HCT116 (cell line): ENCODE measurements around the gene TRPM4.

Experiments
- CEBPB ChIP-seq: IDR thresholded peaks from 2 replicates; pipeline ENCODE4 v1.6.1; 2012; ENCODE audit warnings: low read depth
- CTCF ChIP-seq, 3 experiments: fragments of 200-600 bp in 1 of 3; sonication (generic) in 1 of 3; IDR thresholded peaks in 2 of 3; conservative IDR thresholded peaks in 1 of 3; 2 replicates each; pipeline ENCODE4 v1.5.1; 2012 to 2017; ENCODE audit warnings: low read depth in 2 of 3, low read length in 2 of 3, antibody characterized with exemption in 1 of 3, borderline replicate concordance in 1 of 3, control low read depth in 1 of 3, mild to moderate bottlenecking in 1 of 3, mixed read lengths in 1 of 3, mixed run types in 1 of 3, moderate library complexity in 1 of 3; ENCODE audit not compliant: insufficient read depth in 1 of 3
- EZH2 ChIP-seq: fragments of 200-600 bp; sonication (generic); IDR thresholded peaks from 2 replicates; pipeline ENCODE4 v1.6.1; 2017; ENCODE audit warnings: antibody characterized with exemption, mixed run types
- EZH2phosphoT487 ChIP-seq: fragments of 200-600 bp; IDR thresholded peaks from 2 replicates; pipeline ENCODE4 v1.6.1; 2018; ENCODE audit warnings: antibody characterized with exemption, borderline replicate concordance
- MAX ChIP-seq: IDR thresholded peaks from 2 replicates; pipeline ENCODE4 v1.6.1; 2012
- POLR2A ChIP-seq: IDR thresholded peaks from 2 replicates; pipeline ENCODE4 v1.7.0; 2011; ENCODE audit warnings: borderline replicate concordance; ENCODE audit not compliant: insufficient read depth, insufficient read length; ENCODE audit errors: extremely low read depth
- POLR2AphosphoS5 ChIP-seq: IDR thresholded peaks from 2 replicates; pipeline ENCODE4 v1.6.1; 2011; ENCODE audit warnings: mild to moderate bottlenecking, low read depth, low read length, moderate library complexity
- REST ChIP-seq: IDR thresholded peaks from 2 replicates; pipeline ENCODE4 v1.6.1; 2012; ENCODE audit warnings: low read depth
- SP1 ChIP-seq: IDR thresholded peaks from 2 replicates; pipeline ENCODE4 v1.6.1; 2012; ENCODE audit warnings: low read depth
- TCF7L2 ChIP-seq: IDR thresholded peaks from 2 replicates; pipeline ENCODE4 v1.7.0; 2011; ENCODE audit warnings: borderline replicate concordance, inconsistent platforms; ENCODE audit not compliant: insufficient read depth, insufficient read length; ENCODE audit errors: extremely low read depth

- no peak for TF ChIP-seq MAX
- TF ChIP-seq SP1: no peak
- TF ChIP-seq POLR2A: no peak
- TF ChIP-seq CTCF (IDR thresholded peaks at IDR 0.05 in 2 of 3, conservative IDR thresholded peaks at IDR 0.05 in 1 of 3; ENCODE audit: borderline replicate concordance in 1 of 3, insufficient read depth in 1 of 3, low read depth in 2 of 3, low read length in 2 of 3): no peak
- TF ChIP-seq REST: no peak
- TF ChIP-seq CEBPB: no peak
- no peak for TF ChIP-seq EZH2
- TF ChIP-seq EZH2phosphoT487: no peak
- TF ChIP-seq TCF7L2: no peak
- TF ChIP-seq POLR2AphosphoS5: no peak
These were observed 31.0 kb upstream of the TRPM4 start for GRCh38 chr19:49126575-49126974.
